Keratinocyte (primary cell): ENCODE measurements around the gene SLCO3A1.

Experiments
- EZH2 ChIP-seq: IDR thresholded peaks from one replicate; pipeline ENCODE4 v1.6.1; 2012; ENCODE audit warnings: inconsistent platforms, mild to moderate bottlenecking, low read length, moderate library complexity
- TF ChIP-seq, protein P1 (sequence below), 3 experiments: IDR thresholded peaks in 1 of 3; conservative IDR thresholded peaks in 1 of 3; optimal IDR thresholded peaks in 1 of 3; 2 replicates in 2 of 3; 3 replicates in 1 of 3; pipeline versions ENCODE3 to v1.5.1; 2011; ENCODE audit warnings: low read length in 3 of 3, mild to moderate bottlenecking in 3 of 3, moderate library complexity in 2 of 3, control low read depth in 1 of 3, inconsistent platforms in 1 of 3; ENCODE audit not compliant: insufficient read depth in 2 of 3; ENCODE audit errors: extremely low read depth in 1 of 3

DNA sequence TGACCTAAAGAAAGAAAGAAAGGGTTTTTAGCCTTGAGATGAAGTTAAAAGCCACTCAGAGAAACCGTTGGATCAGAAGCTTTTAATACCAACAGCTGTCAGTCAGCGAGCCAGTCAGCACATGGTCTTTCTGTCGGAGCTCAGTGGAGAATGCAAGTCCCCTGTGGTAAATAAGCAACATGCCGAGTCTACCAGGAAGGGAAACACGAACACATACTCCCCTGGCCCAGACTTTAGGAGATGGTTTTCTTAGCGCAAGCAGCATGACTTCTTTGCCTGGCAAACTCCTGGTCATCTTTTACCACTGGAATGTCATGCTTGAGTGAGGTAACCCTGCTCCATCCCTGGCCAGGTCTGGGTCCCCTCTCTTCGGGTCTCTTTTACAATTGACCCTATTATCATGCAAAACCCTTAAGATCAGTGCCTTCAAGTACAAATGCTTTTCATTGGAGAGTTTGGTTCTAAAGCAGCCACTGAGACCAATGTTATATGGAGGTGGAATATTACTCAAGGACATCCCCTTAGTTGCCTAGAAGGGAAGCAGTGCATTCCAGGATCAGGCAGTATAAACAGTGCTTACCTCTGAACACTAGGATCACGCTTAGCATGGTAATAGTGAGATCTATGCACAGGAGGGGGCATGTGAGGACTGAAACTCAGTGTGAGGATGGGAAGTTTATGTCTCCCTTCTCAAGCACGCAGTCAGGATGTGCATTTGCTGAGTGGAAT, 28.2 kb downstream of the SLCO3A1 start:
- TF ChIP-seq, protein P1, sequence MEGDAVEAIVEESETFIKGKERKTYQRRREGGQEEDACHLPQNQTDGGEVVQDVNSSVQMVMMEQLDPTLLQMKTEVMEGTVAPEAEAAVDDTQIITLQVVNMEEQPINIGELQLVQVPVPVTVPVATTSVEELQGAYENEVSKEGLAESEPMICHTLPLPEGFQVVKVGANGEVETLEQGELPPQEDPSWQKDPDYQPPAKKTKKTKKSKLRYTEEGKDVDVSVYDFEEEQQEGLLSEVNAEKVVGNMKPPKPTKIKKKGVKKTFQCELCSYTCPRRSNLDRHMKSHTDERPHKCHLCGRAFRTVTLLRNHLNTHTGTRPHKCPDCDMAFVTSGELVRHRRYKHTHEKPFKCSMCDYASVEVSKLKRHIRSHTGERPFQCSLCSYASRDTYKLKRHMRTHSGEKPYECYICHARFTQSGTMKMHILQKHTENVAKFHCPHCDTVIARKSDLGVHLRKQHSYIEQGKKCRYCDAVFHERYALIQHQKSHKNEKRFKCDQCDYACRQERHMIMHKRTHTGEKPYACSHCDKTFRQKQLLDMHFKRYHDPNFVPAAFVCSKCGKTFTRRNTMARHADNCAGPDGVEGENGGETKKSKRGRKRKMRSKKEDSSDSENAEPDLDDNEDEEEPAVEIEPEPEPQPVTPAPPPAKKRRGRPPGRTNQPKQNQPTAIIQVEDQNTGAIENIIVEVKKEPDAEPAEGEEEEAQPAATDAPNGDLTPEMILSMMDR (optimal IDR thresholded peaks at IDR 0.05 in 1 of 3, IDR thresholded peaks at IDR 0.05 in 1 of 3, conservative IDR thresholded peaks at IDR 0.05 in 1 of 3; ENCODE audit: extremely low read depth in 1 of 3, insufficient read depth in 2 of 3, low read length in 3 of 3): no peak
- no peak for TF ChIP-seq EZH2
